RWPE1 (cell line): ENCODE results near the gene UBAP2L.
"Not testable (repeated sequence)": the region's sequence is repeated elsewhere in the genome, so short reads cannot be mapped to it uniquely, and the experiment has no call there.

ENCODE experiments used
- CTCF ChIA-PET: fragments of 350-600 bp; sonication (Branson Sonifier 250); formaldehyde crosslinking; extraction: SDS; loops from one replicate; lab custom pipeline; 2021; lab: Yijun Ruan, JAX
- POLR2A ChIA-PET: fragments of 400-600 bp; formaldehyde crosslinking; extraction: SDS; loops from one replicate; lab custom pipeline; 2020; ENCODE audit warnings: antibody characterized with exemption; ENCODE audit not compliant: low non-redundant PET; lab: Yijun Ruan, JAX
- DNase-seq: peaks from one replicate; pipeline ENCODE4 v3.0.0; 2012; ENCODE audit warnings: low spot score
- H3K27ac ChIP-seq: fragments of 450-650 bp; 2 replicates; pipeline ENCODE4 v1.5.1; 2017
- TF ChIP-seq, protein P1 (sequence below): fragments of 450-650 bp; conservative IDR thresholded peaks from 2 replicates; pipeline ENCODE4 v1.5.1; 2017; ENCODE audit warnings: low read depth, mild to moderate bottlenecking

The UBAP2L gene

GRCh38 chr1:154272217-154272998 is 51.7 kb downstream of the UBAP2L start, which contains the start of gene HAX1:
TSS of gene HAX1 (plus strand) at chr1:154272629. CDS start at chr1:154272724, 95 bp downstream.
- POLR2A ChIA-PET: interaction anchor here (0.5 kb wide), 1 partner anchor 329 kb away, joined by 6 read pairs; no protein-coding TSS in a partner anchor
- peak; percentile 96 for DNase-seq
- H3K27ac ChIP-seq: peak within 1 kb of the TSS; percentile 90
- TF ChIP-seq, protein P1, sequence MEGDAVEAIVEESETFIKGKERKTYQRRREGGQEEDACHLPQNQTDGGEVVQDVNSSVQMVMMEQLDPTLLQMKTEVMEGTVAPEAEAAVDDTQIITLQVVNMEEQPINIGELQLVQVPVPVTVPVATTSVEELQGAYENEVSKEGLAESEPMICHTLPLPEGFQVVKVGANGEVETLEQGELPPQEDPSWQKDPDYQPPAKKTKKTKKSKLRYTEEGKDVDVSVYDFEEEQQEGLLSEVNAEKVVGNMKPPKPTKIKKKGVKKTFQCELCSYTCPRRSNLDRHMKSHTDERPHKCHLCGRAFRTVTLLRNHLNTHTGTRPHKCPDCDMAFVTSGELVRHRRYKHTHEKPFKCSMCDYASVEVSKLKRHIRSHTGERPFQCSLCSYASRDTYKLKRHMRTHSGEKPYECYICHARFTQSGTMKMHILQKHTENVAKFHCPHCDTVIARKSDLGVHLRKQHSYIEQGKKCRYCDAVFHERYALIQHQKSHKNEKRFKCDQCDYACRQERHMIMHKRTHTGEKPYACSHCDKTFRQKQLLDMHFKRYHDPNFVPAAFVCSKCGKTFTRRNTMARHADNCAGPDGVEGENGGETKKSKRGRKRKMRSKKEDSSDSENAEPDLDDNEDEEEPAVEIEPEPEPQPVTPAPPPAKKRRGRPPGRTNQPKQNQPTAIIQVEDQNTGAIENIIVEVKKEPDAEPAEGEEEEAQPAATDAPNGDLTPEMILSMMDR: peak; percentile 80
- CTCF ChIA-PET: interaction anchor here (0.6 to 1.5 kb wide), 9 partner anchors 53 to 286 kb away, joined by 3 to 5 read pairs (median 4); partner anchors contain the start of gene RAB13

GRCh38 chr1:154272999-154273563 is 52.3 kb downstream of the UBAP2L start:
- H3K27ac ChIP-seq: peak overlapping the region; percentile 90
- DNase-seq: no peak
- CTCF ChIA-PET: interaction anchor here (0.6 to 1.5 kb wide), 2 partner anchors 10 to 61 kb away, joined by 5 to 6 read pairs; no protein-coding TSS in a partner anchor
- TF ChIP-seq, protein P1: no peak
- POLR2A ChIA-PET: interaction anchor here (0.5 kb wide), 1 partner anchor 329 kb away, joined by 6 read pairs; no protein-coding TSS in a partner anchor

DNA sequence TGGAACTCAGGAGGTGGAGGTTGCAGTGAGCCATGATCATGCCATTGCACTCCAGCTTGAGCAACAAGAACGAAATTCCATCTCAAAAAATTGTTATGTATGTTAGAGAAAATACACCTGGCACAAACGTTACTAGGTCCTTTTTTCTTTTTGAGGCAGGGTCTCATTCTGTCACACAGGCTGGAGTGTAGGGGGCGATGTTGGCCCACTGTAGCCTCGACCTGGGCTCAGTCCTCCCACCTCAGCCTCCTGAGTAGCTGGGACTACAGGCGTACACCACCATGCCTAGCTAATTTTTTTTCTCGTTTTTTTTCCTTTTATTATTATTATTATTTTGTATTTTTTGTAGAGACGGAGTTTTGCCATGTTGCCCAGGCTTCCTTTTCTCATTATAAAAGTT is 56.0 kb downstream of the UBAP2L start:
- POLR2A ChIA-PET: no interaction called here
- H3K27ac ChIP-seq: no peak overlapping the region
- DNase-seq: no peak
- CTCF ChIA-PET: interaction anchor here (0.6 to 1.2 kb wide), 2 partner anchors 51 to 126 kb away, joined by 3 to 6 read pairs; no protein-coding TSS in a partner anchor
- TF ChIP-seq, protein P1: peak; percentile 29

- CTCF ChIA-PET, DNase-seq, H3K27ac ChIP-seq, POLR2A ChIA-PET: not testable (repeated sequence)
Observed at GRCh38 chr1:154287591-154287990, 66.8 kb downstream of the UBAP2L start.

GRCh38 chr1:154288661-154289060 is 67.9 kb downstream of the UBAP2L start:
- H3K27ac ChIP-seq: no peak overlapping the region
- CTCF ChIA-PET: no interaction called here

GRCh38 chr1:154290921-154291320 is 70.2 kb downstream of the UBAP2L start:
- ChIA-PET CTCF (interaction anchor here (0.6 kb wide), 1 partner anchor 128 kb away, joined by 3 read pairs; no protein-coding TSS in a partner anchor), POLR2A (interaction anchor here (0.6 kb wide), 1 partner anchor 17 kb away, joined by 9 read pairs; no protein-coding TSS in a partner anchor)
- TF ChIP-seq, protein P1: no peak
- no peak overlapping the region for H3K27ac ChIP-seq
- no peak for DNase-seq

More at GRCh38 chr1:154288661-154289060, 67.9 kb downstream of the UBAP2L start:
- TF ChIP-seq, protein P1: no peak
- POLR2A ChIA-PET: no interaction called here
- no peak for DNase-seq
